Measurements from ENCODE around the gene ACD. TPM values are rescaled to one million over a fixed set of nuclear protein-coding genes. Genes with fewer than 3 reads are reported as not detected.

ACD gene
- total RNA-seq, 1 experiment from 2014 or later = 54.4 TPM

DNA sequence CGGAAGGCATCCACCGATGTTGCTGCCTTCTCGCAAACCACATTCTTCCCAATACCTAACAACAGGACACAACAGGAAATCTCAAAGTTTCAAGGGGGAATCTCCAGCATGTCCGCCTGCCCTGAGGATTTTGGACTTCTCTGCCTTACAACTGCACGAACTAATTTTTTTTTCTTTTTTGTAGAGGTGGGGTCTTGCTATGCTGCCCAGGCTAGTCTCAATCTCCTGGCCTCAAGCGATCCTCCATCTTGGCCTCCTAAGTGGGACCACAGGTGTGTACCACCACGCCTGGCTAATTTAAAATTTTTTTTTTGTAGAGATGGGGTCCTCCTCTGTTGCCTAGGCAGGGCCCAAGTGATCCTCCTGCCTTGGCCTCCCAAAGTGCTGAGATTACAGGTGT lies 15.9 kb upstream of the ACD start:
- no peak for DNase-seq (ENCODE audit: low read depth)

DNA sequence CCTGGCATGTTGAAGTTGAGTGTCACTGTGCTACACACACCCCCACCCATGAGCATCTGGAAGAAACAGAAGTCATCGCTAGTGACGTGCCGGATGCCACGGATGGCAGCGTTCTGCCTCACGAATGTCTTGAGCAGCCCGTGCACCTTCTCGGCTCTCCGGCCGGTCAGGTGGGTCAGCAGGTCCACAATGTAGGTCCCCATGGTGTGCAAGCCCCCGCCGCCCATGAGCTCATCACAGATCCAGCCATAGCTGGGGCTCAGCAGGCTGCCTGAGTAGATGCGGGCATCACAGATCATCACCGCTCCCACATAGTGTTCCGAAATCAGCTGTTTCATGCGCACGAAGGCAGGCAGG lies 15.5 kb upstream of the ACD start:
- DNase-seq (ENCODE audit: low read depth) = no peak

DNA sequence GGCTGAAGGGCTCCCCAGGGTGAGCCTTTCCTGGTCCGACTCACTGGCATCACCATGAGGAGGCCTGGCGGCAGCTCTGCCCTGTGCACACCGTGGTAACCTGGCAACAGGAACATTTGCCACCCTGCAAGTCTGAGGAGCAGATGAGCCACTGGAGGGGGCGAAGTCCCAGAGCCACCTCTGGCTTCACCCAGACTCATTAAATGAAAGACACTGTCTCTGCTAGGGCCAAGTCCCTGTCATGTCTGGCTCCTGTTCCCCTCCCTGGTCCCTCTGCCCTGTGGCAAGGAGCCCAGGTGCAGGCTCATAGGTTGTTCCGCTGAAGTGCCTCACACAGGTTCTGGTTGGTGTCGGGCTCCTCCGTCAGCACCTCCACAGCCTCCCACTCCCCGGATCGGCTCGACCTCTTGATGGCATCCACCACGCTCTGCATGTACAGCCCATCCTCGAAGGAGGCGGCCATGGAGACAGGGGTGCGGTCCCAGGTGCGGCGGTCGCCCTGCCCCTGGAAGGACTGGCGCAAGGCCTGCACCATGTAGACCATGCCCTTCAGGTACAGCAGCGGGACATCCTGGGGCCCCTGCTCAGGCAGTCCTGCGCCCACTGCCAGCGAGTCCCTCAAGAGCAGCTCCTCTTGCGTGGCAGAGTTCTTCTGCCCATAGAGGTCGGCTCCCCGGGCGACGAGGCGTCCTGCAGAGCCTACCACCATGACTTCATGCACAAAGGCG lies 15.0 kb upstream of the ACD start:
- no peak for DNase-seq (ENCODE audit: low read depth)

DNA sequence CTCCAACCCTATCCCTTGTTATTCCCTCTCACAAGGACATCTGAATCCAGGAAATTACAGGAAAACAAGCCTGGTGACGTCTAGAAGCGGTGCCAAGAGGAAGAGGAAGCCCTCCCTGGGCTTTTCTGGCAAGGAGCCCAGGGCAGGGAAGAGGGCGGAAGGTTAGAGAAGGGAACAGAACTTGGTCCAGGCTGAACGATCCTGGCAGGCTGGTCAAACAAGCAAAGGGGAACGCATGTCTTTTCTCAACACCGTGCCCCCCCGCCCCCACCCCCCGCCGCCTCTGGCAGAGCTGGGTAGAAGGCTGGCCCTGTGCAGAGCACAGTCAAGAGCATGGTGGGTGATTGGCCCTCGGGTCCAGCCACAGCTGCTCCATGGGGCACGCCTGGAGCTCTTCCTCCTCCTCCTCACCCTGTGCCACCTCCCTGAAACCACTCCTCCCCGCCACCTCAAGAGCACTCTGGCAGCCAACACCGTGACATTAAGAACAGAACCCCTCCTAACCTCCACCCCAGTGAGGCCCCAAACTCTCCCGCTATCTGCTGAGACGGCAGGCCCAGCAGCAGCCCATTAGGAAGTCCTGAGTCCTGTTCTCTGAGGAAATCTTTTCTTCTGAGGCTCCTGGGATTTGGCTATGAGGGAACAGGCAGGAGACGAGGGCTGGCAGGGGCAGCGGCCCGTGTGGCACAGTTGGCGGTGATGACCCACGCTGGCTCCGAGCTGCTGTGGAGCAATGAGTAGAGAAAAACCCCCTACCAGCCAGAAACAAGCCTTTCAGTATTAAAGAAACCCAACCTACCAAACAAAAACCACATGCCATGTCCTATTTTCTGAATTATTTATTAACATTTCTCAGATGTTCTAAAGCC lies 13.9 kb upstream of the ACD start:
- no peak for DNase-seq (ENCODE audit: low read depth)

DNA sequence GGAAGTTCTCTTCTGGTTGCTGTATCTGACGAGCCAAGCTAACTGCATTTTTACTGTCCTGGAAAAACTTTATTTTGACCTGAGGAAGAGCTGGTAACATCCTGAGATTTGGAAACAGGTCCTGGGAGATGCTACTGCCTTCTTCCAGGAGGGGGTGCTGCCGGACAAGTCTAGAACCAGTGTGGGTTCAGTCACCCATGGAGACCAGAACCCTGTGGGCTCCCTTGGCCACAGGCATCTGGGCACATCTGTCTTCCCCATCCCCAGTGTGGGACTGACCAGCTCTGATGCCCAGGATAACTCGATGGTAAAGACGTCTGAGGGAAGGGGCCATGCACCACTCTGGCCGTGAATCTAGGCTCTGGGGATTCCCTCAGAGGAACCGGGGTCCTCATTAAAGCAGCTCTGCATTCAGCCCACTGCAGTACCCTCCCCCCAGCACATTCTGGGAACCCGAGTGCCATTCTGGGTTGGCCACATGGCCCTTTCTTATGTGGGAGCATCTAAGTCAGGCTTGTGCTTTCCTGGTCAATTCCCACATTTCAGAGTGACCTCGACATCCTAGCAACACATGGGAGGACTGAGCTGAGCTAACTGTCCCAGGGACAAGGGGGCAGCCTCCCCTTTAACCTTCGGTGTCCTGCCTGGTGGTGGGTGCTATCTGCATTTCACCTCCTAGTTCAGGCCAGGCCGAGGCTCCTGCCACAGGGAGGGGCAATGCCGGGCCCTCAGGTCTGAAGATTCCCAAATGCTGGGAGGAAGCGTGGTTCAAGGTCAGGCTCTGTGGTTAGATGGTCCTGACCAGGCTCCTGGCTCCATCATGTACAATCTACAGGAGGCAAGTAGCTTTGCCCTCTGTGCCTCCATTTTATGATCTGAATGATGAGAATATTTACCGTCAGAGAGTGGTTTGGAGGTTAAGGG lies 12.9 kb upstream of the ACD start:
- peak; percentile 67 for DNase-seq (ENCODE audit: low read depth)

DNA sequence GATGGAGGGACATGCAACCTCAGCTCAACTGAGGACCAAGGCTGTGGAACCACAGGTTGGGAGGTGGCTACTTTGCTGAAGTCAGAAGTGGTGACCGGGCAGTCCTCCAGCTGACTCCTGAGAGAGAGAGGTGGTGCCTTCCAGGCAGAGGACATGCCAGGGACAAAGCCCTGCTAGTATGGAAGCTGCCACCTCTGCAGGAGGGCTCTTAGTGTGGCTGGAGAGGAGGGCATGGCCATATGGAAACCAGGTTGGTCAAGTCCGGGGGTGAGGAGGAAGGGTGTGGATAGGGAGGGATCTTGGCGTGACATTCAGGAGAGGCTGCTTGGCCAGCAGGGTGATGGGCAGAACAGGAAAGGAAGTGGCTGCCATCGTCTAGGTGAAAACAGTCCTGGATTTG lies 12.2 kb upstream of the ACD start:
- no peak for DNase-seq (ENCODE audit: low read depth)

DNA sequence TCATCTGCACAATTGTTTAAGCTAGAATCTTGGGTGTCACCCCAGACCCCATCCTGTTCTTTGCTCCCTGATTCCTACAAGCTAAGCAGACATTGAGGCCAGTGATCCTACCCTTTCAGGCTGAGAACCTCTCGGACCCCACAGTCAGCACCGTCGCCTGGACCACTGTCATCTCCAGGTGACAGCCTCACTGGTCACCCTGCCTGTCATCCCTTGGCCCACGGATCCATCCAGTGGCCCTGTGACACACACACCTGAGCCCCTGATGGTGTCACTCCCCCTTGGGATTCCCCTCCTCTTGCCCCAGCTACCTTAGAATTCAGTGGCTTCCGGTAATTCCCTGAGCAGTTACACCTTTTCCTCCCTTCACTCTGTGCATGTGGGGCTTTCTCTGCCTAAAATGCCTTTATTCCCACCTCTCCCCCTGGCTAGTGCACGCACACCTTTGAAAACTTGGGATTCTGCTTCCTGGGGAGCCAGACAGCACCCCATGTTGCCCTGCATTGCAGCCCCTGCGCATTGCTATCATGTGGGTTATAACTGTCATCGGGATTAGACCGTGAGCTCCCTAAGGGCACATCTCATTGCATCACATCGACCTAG lies 9.5 kb upstream of the ACD start:
- no peak for DNase-seq (ENCODE audit: low read depth)

DNA sequence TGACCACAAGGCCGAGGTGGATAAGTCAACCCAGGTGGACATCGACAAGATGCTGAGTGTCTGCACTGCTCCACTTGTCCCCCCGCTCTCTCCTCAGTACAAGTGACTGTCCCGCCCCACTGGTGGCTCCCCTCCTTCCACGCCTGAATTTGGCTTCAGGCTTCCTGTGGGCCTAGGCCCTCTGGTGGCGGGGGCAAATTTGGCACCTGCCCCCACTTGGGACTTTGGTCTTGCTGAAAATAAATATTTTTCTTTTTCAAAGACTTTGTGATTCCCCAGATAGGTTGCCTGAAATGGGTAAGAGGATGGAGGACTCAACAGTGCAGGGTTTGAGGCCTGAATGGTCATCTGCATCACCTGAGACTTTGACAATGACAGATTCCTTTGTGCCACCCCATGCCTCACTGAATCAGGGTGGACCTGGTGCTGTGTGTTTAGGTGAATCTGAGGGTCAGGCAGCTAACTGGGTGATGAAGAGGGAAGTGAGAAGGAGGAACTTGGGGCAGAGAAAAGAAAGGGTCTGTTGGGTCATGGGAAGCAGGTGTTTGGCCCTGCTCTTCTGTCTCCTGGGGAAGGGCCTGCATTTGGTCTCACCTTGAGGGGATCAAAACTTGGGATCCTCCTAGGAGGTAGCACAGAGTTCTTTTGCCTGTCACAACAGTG lies 8.6 kb upstream of the ACD start:
- DNase-seq (ENCODE audit: low read depth) = no peak

DNA sequence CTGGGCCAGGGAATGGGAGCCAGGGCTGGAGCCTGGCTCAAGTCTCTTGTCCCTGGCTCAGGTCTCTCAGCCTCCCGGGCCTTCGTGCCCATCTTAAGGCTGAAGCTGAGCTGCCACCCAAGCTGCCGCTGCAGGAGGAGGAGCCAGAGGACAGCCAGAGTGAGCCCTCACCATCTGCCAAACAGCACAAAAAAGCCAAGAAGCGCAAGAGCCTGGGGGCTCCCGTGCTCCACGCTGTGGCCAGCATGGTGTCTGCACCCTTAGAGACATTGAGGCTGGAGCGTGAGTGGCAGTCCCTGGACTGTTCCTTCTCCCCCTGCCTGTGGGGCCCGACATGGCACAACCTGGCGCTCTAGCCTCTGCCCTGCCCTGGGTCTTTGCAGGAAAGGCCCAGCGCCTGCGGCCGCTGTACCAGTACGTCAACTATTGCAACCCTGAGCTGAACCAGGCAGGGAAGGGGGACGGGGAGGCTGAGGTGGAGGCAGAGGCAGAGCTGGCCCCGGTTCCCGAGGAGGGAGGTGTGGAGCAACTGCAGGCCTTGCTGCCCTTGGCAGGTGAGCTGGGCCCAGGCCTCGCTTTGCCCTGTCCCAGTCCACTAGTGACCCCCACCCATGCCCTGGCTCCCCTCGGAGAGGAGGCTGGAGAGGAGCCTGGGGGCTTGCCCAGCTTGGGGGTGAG lies 7.9 kb upstream of the ACD start:
- peak; percentile 96 for DNase-seq (ENCODE audit: low read depth)

DNA sequence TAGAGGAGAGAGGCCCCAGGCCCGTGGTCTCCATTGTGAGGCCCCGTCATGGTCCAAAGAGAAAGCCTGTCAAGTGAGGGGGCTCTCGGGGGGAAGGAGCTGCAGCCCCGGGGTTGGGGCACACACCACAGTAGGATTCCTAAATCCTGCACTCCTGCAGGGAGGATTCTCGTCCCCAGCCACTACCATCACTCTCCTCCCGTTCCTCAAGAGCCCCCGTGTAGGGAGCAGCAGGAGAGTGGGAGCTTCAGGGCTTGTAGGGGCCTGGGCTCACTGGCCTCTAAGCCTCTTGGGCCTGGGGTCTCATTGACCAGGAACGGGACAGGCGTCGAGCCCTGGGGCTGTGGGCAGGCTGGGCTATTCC lies 7.4 kb upstream of the ACD start:
- no peak for DNase-seq (ENCODE audit: low read depth)

DNA sequence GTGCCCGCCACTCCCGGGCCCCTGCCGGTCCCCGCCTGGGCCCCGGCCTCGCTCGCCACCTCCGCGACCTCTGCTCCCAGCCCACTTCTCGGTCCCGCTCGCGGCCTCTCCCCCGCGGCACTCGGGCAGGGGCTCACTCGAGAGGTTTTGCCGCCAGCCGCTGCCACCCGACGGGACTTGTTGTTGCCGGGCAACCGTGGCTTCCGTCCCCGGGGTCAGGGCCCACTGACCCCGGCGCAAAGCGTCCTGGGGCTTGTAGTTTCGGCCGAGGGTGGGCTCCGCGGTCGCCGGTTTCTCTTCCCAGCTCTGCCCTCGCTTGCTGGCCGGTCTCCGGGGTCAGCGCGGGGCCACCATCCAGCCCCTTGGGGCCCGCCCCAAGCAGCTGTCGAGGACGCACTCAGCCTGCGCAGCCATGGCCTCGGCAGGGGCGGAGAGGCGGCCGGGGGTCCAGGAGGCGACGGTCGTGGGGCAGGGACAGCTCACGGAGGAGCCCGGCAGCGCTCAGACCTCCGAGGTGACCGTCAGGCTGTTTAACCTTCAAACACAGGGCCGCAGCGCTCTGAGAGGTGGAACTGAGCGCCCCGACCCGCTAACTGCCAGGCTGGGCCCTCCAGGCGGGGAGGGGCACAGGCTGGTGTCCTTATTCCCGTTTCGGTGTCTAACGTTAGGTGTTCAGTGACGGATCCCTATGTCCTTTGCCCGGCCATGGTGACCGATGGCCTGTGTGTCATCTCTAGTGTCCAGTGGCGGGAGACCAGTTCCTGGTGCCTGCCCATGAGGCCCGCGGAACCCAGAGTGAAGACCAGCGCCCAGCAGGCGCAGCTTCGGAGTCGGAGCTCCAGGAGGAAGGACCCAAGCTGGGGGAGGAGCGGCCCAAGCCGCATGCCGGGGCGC lies 6.7 kb upstream of the ACD start, which contains the start of the genes C16orf86 and ENKD1:
Gene C16orf86 (plus strand): TSS at position 256 of the 894 bp plus-strand sequence. CDS start 157 bp downstream, at position 413.
Gene ENKD1 (minus strand): TSS at position 192 of the 894 bp plus-strand sequence. CDS start 308 bp downstream, outside the sequence.
- peak; percentile 81 for DNase-seq (ENCODE audit: low read depth)

DNA sequence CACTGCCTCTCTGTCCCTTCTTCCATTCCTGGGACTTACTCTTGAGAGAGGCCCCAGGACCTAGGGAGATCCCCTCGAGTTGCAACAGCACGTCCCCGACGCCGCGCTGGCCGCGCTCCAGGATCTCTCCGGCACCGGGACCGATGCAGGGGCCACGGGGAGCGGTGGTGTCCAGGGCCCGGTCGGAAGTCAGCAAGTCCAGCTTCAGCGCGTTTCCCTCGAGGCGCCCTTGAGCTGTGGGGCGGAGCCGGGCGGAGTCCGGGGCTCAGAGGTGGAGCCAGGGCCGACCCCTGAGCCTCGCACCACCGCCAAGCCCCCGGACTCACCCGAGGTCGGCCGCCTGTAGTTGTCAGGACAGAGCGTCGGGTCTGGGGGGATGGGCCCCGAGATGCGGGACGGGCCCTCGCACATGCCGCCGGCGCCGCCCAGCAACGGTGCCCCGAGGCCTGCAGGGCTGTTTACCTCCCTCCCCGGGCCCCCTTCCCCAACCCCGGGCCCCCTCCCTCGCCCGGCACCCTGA lies 6.0 kb upstream of the ACD start:
- DNase-seq (ENCODE audit: low read depth) = peak; percentile 46

DNA sequence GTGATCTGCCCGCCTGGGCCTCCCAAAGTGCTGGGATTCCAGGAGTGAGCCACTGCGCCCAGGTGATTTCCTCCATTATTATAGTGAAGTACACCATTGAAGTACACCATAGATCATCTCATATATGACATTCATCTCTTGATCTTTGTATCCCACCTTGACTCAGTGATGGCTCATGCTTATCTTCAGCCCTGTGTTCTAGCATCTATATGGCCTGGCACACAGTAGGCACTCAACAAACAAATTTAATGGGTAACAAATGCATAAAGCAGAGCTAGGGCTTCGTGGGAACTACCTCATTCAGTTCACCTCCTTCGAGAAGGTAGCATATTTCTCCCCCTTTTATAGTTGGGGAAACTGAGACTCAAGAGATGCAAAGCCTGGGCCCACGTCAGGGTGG lies 5.5 kb upstream of the ACD start:
- no peak for DNase-seq (ENCODE audit: low read depth)

DNA sequence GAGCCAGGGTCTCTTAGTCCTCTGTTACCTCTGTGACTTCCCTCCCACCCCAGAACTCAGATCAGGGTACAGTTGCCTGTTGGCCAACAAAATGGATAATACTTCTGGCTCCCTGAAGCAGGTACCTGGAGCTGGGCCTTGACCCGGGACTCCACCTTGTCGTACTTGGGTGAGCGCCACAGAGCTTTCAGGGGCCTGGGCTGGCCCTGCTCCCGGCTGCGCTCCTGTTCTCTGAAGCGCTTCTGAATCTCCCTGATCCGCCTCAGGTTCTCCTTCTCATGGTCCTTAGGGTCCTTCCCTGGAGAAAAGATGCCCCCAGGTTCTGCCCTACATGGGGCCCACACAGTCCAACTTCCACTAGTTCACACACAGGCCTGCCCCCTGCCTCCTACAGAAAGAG lies 4.8 kb upstream of the ACD start:
- no peak for DNase-seq (ENCODE audit: low read depth)

DNA sequence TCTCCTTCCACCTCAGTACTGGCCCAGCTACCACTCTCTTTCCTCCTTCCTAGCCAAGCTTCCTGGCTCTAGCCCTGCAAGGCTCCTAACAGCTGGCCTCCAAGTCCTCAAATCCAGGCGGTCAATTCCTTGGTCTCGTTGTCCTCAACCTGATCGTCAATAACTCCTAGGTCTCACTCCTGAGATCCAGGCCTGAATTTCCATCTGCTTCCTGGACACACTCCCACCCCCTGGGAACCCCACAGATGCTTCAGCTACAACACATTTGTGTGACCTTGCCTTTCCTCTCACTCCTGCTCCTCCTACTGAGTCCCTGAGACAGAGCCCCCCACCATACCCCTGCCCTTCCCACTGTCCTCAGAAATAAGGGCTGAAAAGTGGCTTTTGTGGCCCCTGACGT lies 4.2 kb upstream of the ACD start:
- DNase-seq (ENCODE audit: low read depth) = no peak

DNA sequence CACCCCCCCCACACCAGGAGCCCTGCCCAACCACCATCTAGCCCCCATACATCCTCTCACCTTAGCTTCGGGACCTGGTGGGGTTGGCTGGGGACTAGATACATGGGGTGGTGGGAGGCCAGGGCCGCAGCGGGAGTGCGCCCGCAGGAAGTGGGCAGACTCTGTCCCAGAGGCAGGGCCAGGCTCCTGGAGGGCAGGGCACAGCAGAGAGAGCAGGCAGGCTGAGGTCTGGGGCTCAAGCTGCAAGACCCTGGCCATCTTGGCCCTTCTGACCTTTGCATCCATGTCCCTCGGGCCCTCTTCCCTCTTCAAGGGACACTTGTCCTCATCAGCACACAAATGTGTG lies 3.8 kb upstream of the ACD start:
- DNase-seq (ENCODE audit: low read depth) = no peak

DNA sequence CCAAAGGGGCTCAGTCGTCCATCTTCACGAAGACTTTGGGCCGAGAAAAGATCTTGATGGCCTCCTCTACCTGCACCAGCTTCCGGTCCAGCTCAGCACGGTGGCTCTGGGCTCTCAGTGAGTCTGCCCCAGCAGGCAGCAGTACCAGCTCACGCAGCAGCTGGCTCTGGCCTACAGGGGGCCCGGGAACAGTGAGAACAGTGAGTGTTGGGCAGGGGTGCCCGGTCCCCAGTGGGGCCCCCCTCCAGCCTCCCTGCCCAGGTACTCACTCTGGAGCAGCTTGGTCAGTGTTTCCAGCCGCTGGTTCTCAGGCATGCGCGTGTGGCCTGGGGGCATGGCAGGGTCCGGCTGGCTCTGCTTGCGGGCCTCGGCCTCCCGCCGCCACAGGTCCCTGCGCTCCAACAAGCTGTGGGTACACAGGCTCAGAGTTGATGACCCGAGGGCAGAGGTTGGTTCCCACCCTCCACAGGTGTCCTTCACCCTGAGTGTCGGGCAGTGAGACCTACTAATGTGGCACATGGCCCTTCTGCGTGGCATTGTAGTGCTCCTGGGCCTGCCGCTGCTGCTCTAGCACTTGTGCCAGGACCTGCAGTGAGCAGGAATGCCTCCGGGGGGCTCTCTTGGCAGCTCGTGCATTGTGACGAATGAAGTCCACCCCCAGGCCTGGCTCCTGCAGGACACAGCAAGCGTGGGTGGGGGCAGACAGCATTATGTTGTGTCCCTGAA lies 3.3 kb upstream of the ACD start:
- no peak for DNase-seq (ENCODE audit: low read depth)

DNA sequence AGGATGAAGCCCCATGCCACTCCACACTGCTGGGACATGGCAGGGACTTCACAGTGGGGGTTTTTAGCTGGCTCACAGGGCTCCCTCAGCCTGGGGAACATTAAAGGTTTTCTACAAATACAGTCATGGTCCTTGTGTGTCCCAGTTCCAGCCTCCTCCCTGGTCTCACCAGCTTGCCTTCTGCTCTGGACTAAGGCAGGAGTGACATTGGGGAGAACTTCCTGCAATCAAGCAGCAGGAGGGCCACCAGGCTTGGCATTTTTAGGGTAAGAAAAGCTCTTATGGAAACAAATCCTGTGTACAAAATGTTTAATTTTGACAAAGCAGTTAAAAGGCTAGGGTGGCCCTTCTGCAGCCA lies 2.6 kb upstream of the ACD start:
- no peak for DNase-seq (ENCODE audit: low read depth)
